ENCODE results near the gene TAF10.

TAF10 gene

GRCh38 chr11:6572215-6572614, 39.8 kb downstream of the TAF10 start:
- CTCF ChIA-PET: interaction anchor here (0.9 to 1.1 kb wide), 3 partner anchors 10 to 31 kb away, joined by 3 read pairs; no protein-coding TSS in a partner anchor
- POLR2A ChIA-PET: no interaction called here
- no peak for DNase-seq (ENCODE audit: extremely low spot score)
- TF ChIP-seq CTCF (IDR thresholded peaks at IDR 0.05; ENCODE audit: control extremely low read depth, extremely low read depth, low read depth, missing control alignments): no peak

GRCh38 chr11:6571434-6572008, 40.5 kb downstream of the TAF10 start:
- no peak for TF ChIP-seq CTCF (IDR thresholded peaks at IDR 0.05; ENCODE audit: control extremely low read depth, extremely low read depth, low read depth, missing control alignments)
- CTCF ChIA-PET: interaction anchor here (0.9 to 1.5 kb wide), 4 partner anchors 11 to 166 kb away, joined by 3 read pairs; no protein-coding TSS in a partner anchor
- no peak for DNase-seq (ENCODE audit: extremely low spot score)
- POLR2A ChIA-PET: no interaction called here

- ChIA-PET CTCF (interaction anchor here (0.9 to 1.6 kb wide), 5 partner anchors 10 to 167 kb away, joined by 3 to 4 read pairs (median 3); no protein-coding TSS in a partner anchor), POLR2A (no interaction called here)
- no peak for TF ChIP-seq CTCF (IDR thresholded peaks at IDR 0.05; ENCODE audit: control extremely low read depth, extremely low read depth, low read depth, missing control alignments)
- no peak for DNase-seq (ENCODE audit: extremely low spot score)
These were observed 41.2 kb downstream of the TAF10 start for GRCh38 chr11:6570691-6571427.

- POLR2A ChIA-PET: interaction anchor here (0.6 kb wide), 1 partner anchor 113 kb away, joined by 4 read pairs; the partner anchor contains the start of gene MRPL17
- CTCF ChIA-PET: interaction anchor here (1.0 to 1.6 kb wide), 3 partner anchors 22 to 190 kb away, joined by 3 to 4 read pairs (median 4); no protein-coding TSS in a partner anchor
- TF ChIP-seq CTCF (IDR thresholded peaks at IDR 0.05; ENCODE audit: control extremely low read depth, extremely low read depth, low read depth, missing control alignments): no peak
- no peak for DNase-seq (ENCODE audit: extremely low spot score)
These were observed 42.3 kb downstream of the TAF10 start for GRCh38 chr11:6569706-6570105.

- ChIA-PET CTCF (interaction anchor here (1.0 to 1.6 kb wide), 5 partner anchors 9 to 39 kb away, joined by 3 to 4 read pairs (median 4); no protein-coding TSS in a partner anchor), POLR2A (no interaction called here)
- no peak for DNase-seq (ENCODE audit: extremely low spot score)
- TF ChIP-seq CTCF (IDR thresholded peaks at IDR 0.05; ENCODE audit: control extremely low read depth, extremely low read depth, low read depth, missing control alignments): no peak
These were observed 43.7 kb downstream of the TAF10 start for GRCh38 chr11:6568191-6568918.

- TF ChIP-seq CTCF (IDR thresholded peaks at IDR 0.05; ENCODE audit: control extremely low read depth, extremely low read depth, low read depth, missing control alignments): no peak
- POLR2A ChIA-PET: no interaction called here
- CTCF ChIA-PET: interaction anchor here (1.6 kb wide), 1 partner anchor 38 kb away, joined by 4 read pairs; no protein-coding TSS in a partner anchor
- DNase-seq (ENCODE audit: extremely low spot score): no peak
These were observed 44.7 kb downstream of the TAF10 start for GRCh38 chr11:6567371-6567745.
